Vagina (tissue), 2 donors: ENCODE results near the gene DPP4. TPM values are rescaled to one million over a fixed set of nuclear protein-coding genes. Genes with fewer than 3 reads are reported as not detected.
"Not testable (repeated sequence)": the region's sequence is repeated elsewhere in the genome, so short reads cannot be mapped to it uniquely, and the experiment has no call there.

Source experiments
- DNase-seq, 2 donors: peaks; one replicate each; pipeline ENCODE4 v3.0.0-alpha.2; 2017; ENCODE audit errors: extremely low spot score in 2 of 2
- H3K27ac ChIP-seq: fragments of 200-600 bp; sonication (generic); one replicate; pipeline ENCODE4 v1.5.1; 2019
- H3K27me3 ChIP-seq: fragments of 200-600 bp; sonication (generic); one replicate; pipeline ENCODE4 v1.5.1; 2019
- H3K36me3 ChIP-seq, 2 donors: fragments of 200-600 bp; sonication (generic); one replicate each; pipeline ENCODE4 v1.5.1; 2017 to 2019
- H3K4me1 ChIP-seq: fragments of 200-600 bp; sonication (generic); one replicate; pipeline ENCODE4 v1.5.1; 2019
- H3K4me3 ChIP-seq, 2 donors: fragments of 200-600 bp; sonication (generic); 1 replicate in 1 of 2; 2 replicates in 1 of 2; pipeline ENCODE4 v1.5.1; 2016 to 2019
- H3K9me3 ChIP-seq: fragments of 200-600 bp; sonication (generic); one replicate; pipeline ENCODE4 v1.5.1; 2019
- POLR2A ChIP-seq, 2 donors: fragments of 450-650 bp; IDR thresholded peaks; one replicate each; pipeline ENCODE4 v1.6.1; 2017; ENCODE audit warnings: antibody characterized with exemption in 2 of 2, mild to moderate bottlenecking in 2 of 2, moderate library complexity in 2 of 2
- POLR2AphosphoS5 ChIP-seq, 2 donors: sonication (generic); formaldehyde crosslinking; IDR thresholded peaks; one replicate each; pipeline ENCODE4 v1.9.0; 2017; ENCODE audit warnings: antibody characterized with exemption in 2 of 2, mild to moderate bottlenecking in 2 of 2, low read depth in 1 of 2; ENCODE audit not compliant: insufficient read depth in 1 of 2
- intact Hi-C: fragments of 100-400 bp; cut with DNase I; formaldehyde crosslinking; loops from one replicate; pipeline ENCODE4 v1.15.1; 2023
- total RNA-seq: library from RNA; depleted of rRNA; stranded (reverse); fragments of >200 nt; gene quantifications from one replicate; pipeline ENCODE4 v1.2.3, GENCODE V29; 2016
- TF ChIP-seq, protein P1 (sequence below), 3 experiments: fragments of 450-650 bp in 2 of 3; fragments of 200-600 bp in 1 of 3; sonication (generic) in 1 of 3; IDR thresholded peaks; one replicate each; pipeline ENCODE4 v1.5.1; 2017 to 2019; ENCODE audit warnings: antibody characterized with exemption in 3 of 3, mild to moderate bottlenecking in 2 of 3, moderate library complexity in 2 of 3

Gene DPP4
- total RNA-seq, 1 donor from 2014 or later = 15.5 TPM

DNA sequence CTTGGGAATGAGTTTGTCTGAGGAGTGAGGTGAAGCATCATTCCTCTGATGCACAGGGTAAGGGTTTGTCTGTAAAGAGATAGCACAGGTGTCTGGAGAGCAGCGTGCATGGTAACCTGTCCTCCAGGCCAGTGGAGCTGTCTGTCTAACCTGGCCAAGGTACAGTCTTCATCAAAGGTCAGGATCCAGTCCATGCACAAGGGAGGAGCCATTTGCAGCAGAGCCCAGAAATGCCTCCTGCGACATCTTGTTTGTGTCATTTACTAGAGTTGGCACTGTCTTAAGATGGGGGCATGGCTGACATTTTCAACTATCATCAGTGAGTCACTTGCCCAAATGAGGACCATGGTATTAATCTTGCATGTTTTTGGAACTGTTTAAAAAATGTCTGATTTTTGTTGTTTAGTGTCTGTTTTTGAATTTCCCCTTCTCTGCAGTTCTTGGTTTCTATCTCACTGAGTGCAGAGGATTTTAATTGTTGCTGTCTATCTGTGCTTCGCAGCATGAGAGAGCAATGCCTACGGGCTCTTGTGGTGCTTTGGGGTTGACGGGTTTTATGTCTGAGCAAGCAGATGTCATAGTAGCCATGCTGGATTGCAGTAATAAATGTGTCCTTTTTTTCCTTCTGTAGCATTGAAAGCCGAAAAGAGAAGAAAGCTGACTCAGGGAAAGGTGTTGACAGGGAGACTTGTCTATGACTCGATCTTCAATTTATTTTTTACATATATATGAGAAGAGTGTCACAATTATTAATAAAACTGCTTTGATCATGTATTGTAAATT is 91.3 kb downstream of the DPP4 start:
- H3K27me3 ChIP-seq = no peaks in the 10 kb centered on the region
- intact Hi-C loops = no loop called here
- no peak for DNase-seq
- no peaks in the 10 kb centered on the region for H3K4me1 ChIP-seq
- H3K36me3 ChIP-seq = no peaks in the 10 kb centered on the region
- H3K9me3 ChIP-seq = no peaks in the 10 kb centered on the region
- no peak for TF ChIP-seq POLR2A (IDR thresholded peaks at IDR 0.05)
- TF ChIP-seq, protein P1, sequence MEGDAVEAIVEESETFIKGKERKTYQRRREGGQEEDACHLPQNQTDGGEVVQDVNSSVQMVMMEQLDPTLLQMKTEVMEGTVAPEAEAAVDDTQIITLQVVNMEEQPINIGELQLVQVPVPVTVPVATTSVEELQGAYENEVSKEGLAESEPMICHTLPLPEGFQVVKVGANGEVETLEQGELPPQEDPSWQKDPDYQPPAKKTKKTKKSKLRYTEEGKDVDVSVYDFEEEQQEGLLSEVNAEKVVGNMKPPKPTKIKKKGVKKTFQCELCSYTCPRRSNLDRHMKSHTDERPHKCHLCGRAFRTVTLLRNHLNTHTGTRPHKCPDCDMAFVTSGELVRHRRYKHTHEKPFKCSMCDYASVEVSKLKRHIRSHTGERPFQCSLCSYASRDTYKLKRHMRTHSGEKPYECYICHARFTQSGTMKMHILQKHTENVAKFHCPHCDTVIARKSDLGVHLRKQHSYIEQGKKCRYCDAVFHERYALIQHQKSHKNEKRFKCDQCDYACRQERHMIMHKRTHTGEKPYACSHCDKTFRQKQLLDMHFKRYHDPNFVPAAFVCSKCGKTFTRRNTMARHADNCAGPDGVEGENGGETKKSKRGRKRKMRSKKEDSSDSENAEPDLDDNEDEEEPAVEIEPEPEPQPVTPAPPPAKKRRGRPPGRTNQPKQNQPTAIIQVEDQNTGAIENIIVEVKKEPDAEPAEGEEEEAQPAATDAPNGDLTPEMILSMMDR (IDR thresholded peaks at IDR 0.05) = no peak
- no peak for TF ChIP-seq POLR2AphosphoS5 (IDR thresholded peaks at IDR 0.05; ENCODE audit: insufficient read depth in 1 of 2, low read depth in 1 of 2)
- H3K27ac ChIP-seq = no peak overlapping the region
- H3K4me3 ChIP-seq = no peak overlapping the region

DNA sequence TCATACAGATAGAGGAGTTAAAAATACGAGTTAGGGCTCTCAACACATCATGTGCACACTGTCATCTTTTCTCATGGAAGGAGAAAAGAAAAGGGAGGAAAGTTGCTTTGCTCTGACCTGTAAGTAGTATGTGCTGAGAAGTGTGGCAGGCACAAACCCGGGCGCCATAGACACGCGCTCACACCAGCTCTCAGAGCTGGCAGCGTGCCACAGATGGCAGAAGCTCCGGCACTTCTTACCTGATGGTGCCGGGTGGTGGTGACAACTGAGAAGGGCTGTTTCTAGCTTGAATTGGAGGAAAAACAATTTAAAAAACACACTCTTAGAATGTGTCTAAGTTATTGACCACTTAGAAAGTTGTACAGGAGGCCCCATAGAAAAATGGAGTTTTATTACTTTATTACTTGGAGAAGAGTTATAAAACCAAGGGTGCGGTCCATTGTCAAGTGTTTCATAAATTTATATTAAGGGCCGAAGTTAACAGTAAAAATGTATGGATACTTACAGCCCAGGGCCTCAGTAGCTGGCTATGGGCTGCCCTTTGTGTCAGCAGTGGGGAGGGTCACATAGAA is 92.2 kb downstream of the DPP4 start:
- Histone ChIP-seq H3K27me3 (no peaks in the 10 kb centered on the region), H3K4me1 (no peaks in the 10 kb centered on the region), H3K9me3 (no peaks in the 10 kb centered on the region), H3K27ac (no peak overlapping the region), H3K36me3 (no peaks in the 10 kb centered on the region), H3K4me3 (no peak overlapping the region)
- intact Hi-C loops = no loop called here
- DNase-seq = no peak
- TF ChIP-seq POLR2AphosphoS5 (IDR thresholded peaks at IDR 0.05; ENCODE audit: insufficient read depth in 1 of 2, low read depth in 1 of 2) (no peak), POLR2A (IDR thresholded peaks at IDR 0.05) (no peak)
- TF ChIP-seq, protein P1 (IDR thresholded peaks at IDR 0.05) = no peak

DNA sequence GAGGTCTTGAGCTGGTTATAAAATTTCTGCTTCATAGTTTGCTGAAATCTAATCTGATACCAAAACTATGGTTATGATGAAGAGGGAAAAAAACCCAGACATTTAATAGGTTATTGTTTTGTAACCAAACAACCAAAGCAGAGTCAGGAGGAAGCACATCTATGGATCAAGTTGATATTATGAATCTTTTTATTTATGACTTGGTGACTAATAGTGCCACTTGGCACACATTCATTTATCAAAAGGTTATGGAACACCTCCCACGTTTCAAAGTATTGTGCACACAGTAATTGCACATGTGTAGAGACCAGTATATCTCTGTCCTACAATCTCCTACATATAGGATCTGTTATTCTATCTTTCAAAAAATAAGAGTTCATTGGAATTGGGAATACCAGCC is 93.0 kb downstream of the DPP4 start:
- no peak for TF ChIP-seq POLR2A (IDR thresholded peaks at IDR 0.05)
- TF ChIP-seq, protein P1 (IDR thresholded peaks at IDR 0.05) = no peak
- no peak for TF ChIP-seq POLR2AphosphoS5 (IDR thresholded peaks at IDR 0.05; ENCODE audit: insufficient read depth in 1 of 2, low read depth in 1 of 2)
- H3K9me3 ChIP-seq = no peaks in the 10 kb centered on the region
- no peaks in the 10 kb centered on the region for H3K4me1 ChIP-seq
- no peaks in the 10 kb centered on the region for H3K36me3 ChIP-seq
- no peak for DNase-seq
- intact Hi-C loops = no loop called here
- H3K27me3 ChIP-seq = no peaks in the 10 kb centered on the region
- H3K4me3 ChIP-seq = no peak overlapping the region
- no peak overlapping the region for H3K27ac ChIP-seq

DNA sequence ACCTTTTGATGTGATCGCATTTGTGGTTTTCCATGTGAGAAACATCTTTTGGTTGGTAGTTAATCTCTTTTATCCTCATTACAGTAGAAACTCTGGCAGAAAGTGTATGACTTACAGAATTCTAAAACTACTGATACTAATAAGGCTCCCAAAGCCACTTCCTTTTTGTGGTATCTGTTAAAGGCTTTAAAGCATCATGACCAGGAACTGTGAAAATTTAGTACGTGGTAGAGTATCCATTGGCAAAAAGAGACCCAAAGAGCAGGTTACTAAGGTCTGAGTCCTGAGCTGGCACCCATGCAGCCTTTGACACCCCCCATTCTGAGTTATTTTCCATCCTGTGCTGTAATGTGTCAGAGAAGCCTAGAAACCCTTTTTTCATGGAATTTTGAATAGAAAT is 94.5 kb downstream of the DPP4 start:
- no peak for DNase-seq
- Histone ChIP-seq H3K4me3 (no peak overlapping the region), H3K4me1 (no peaks in the 10 kb centered on the region), H3K27ac (no peak overlapping the region), H3K9me3 (no peaks in the 10 kb centered on the region), H3K27me3 (no peaks in the 10 kb centered on the region), H3K36me3 (no peaks in the 10 kb centered on the region)
- TF ChIP-seq, protein P1 (IDR thresholded peaks at IDR 0.05) = no peak
- TF ChIP-seq POLR2A (IDR thresholded peaks at IDR 0.05) = no peak
- intact Hi-C loops = no loop called here

DNA sequence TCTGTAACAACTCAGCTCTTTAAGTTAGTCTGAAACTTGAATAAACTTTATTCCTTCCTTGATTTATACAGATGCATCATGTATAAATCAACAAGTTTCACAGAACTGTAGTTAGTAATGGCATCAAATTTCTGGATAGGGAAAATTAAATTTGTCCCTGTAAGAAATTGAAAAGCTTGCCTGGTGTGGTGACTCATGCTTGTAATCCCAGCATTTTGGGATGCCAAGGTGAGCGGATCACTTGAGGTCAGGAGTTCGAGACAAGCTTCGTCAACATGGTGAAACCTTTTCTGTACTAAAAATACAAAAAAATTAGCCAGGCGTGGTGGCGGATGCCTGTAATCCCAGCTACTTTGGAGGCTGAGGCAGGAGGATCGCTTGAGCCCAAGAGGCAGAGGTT is 96.1 kb downstream of the DPP4 start:
- H3K27me3 ChIP-seq, intact Hi-C loops, DNase-seq, H3K4me3 ChIP-seq, H3K9me3 ChIP-seq, H3K4me1 ChIP-seq, H3K36me3 ChIP-seq, H3K27ac ChIP-seq: not testable (repeated sequence)
